ENCODE measurements around the gene DOK1. TPM values are rescaled to one million over a fixed set of nuclear protein-coding genes. Genes with fewer than 3 reads are reported as not detected.

Gene DOK1
- total RNA-seq, 1 donor from 2014 or later = 11.9 TPM

- no peak for TF ChIP-seq CTCF (IDR thresholded peaks at IDR 0.05; ENCODE audit: unreplicated experiment)
- no peaks in the 10 kb centered on the region for H3K4me1 Mint-ChIP-seq
- no peak overlapping the region for H3K4me3 Mint-ChIP-seq
- no peaks in the 10 kb centered on the region for H3K27me3 Mint-ChIP-seq (ENCODE audit: low read depth)
- no peak for DNase-seq (ENCODE audit: low spot score in 2 of 2, unreplicated experiment in 2 of 2)
- H3K36me3 Mint-ChIP-seq = peaks cover 3% of the 10 kb centered on the region
- no peaks in the 10 kb centered on the region for H3K9me3 Mint-ChIP-seq
- no peak overlapping the region for H3K27ac Mint-ChIP-seq
These were observed 15.6 kb upstream of the DOK1 start for GRCh38 chr2:74538881-74539339.

GRCh38 chr2:74540291-74540690, 14.2 kb upstream of the DOK1 start:
- DNase-seq (ENCODE audit: low spot score in 2 of 2, unreplicated experiment in 2 of 2) = no peak
- TF ChIP-seq CTCF (IDR thresholded peaks at IDR 0.05; ENCODE audit: unreplicated experiment) = no peak
- Mint-ChIP-seq H3K36me3 (peaks cover 3% of the 10 kb centered on the region), H3K4me3 (no peak overlapping the region), H3K27me3 (ENCODE audit: low read depth) (no peaks in the 10 kb centered on the region), H3K9me3 (no peaks in the 10 kb centered on the region), H3K4me1 (no peaks in the 10 kb centered on the region), H3K27ac (no peak overlapping the region)

GRCh38 chr2:74542978-74543377, 11.5 kb upstream of the DOK1 start:
- no peak for DNase-seq (ENCODE audit: low spot score in 2 of 2, unreplicated experiment in 2 of 2)
- H3K9me3 Mint-ChIP-seq = no peaks in the 10 kb centered on the region
- TF ChIP-seq CTCF (IDR thresholded peaks at IDR 0.05; ENCODE audit: unreplicated experiment) = no peak
- H3K27me3 Mint-ChIP-seq (ENCODE audit: low read depth) = peaks cover 4% of the 10 kb centered on the region
- peaks cover 3% of the 10 kb centered on the region for H3K36me3 Mint-ChIP-seq
- H3K4me1 Mint-ChIP-seq = peaks cover under 1% of the 10 kb centered on the region
- H3K4me3 Mint-ChIP-seq = no peak overlapping the region
- H3K27ac Mint-ChIP-seq = no peak overlapping the region

GRCh38 chr2:74544634-74545033, 9.9 kb upstream of the DOK1 start:
- Mint-ChIP-seq H3K36me3 (peaks cover 3% of the 10 kb centered on the region), H3K9me3 (no peaks in the 10 kb centered on the region), H3K27ac (no peak overlapping the region), H3K4me3 (no peak overlapping the region), H3K27me3 (ENCODE audit: low read depth) (peaks cover 5% of the 10 kb centered on the region), H3K4me1 (peaks cover 10% of the 10 kb centered on the region)
- TF ChIP-seq CTCF (IDR thresholded peaks at IDR 0.05; ENCODE audit: unreplicated experiment) = no peak
- DNase-seq (ENCODE audit: low spot score in 2 of 2, unreplicated experiment in 2 of 2) = no peak

- no peaks in the 10 kb centered on the region for H3K9me3 Mint-ChIP-seq
- H3K4me1 Mint-ChIP-seq = peaks cover 17% of the 10 kb centered on the region
- H3K27me3 Mint-ChIP-seq (ENCODE audit: low read depth) = peaks cover 6% of the 10 kb centered on the region
- no peak for TF ChIP-seq CTCF (IDR thresholded peaks at IDR 0.05; ENCODE audit: unreplicated experiment)
- H3K4me3 Mint-ChIP-seq = no peak overlapping the region
- H3K27ac Mint-ChIP-seq = no peak overlapping the region
- no peak for DNase-seq (ENCODE audit: low spot score in 2 of 2, unreplicated experiment in 2 of 2)
- H3K36me3 Mint-ChIP-seq = peaks cover 3% of the 10 kb centered on the region
These were observed 8.5 kb upstream of the DOK1 start for GRCh38 chr2:74546004-74546403.
